GM18505 (cell line): Measurements from ENCODE around the gene COMMD1.
"Not testable (repeated sequence)": the region's sequence is repeated elsewhere in the genome, so short reads cannot be mapped to it uniquely, and the experiment has no call there.

Experiments used
- ATAC-seq: cut with Tn5 transposase; IDR thresholded peaks from one replicate; pipeline ENCODE4 v1.9.1; 2021; ENCODE audit not compliant: unreplicated experiment
- POLR2A ChIP-seq: IDR thresholded peaks from 4 replicates; pipeline ENCODE4 v1.6.1; 2011; ENCODE audit warnings: borderline replicate concordance; ENCODE audit not compliant: insufficient read depth, insufficient read length; ENCODE audit errors: extremely low read depth

COMMD1 gene

GRCh38 chr2:61946666-61947065, 41.2 kb downstream of the COMMD1 start:
- no peak for ATAC-seq
- no peak for TF ChIP-seq POLR2A

GRCh38 chr2:61948661-61949457, 43.4 kb downstream of the COMMD1 start:
- no peak for TF ChIP-seq POLR2A
- no peak for ATAC-seq

GRCh38 chr2:61949458-61949713, 43.9 kb downstream of the COMMD1 start:
- TF ChIP-seq POLR2A, result no peak
- no peak for ATAC-seq

GRCh38 chr2:61949714-61950560, 44.5 kb downstream of the COMMD1 start:
- TF ChIP-seq POLR2A, result no peak

GRCh38 chr2:61950571-61951315, 45.3 kb downstream of the COMMD1 start:
- no peak for TF ChIP-seq POLR2A

More at GRCh38 chr2:61949714-61950560, 44.5 kb downstream of the COMMD1 start:
- no peak for ATAC-seq

GRCh38 chr2:61951881-61952280, 46.4 kb downstream of the COMMD1 start:
- no peak for TF ChIP-seq POLR2A
- ATAC-seq, result no peak

More at GRCh38 chr2:61950571-61951315, 45.3 kb downstream of the COMMD1 start:
- no peak for ATAC-seq

GRCh38 chr2:61952288-61952687, 46.8 kb downstream of the COMMD1 start:
- no peak for TF ChIP-seq POLR2A
- no peak for ATAC-seq

GRCh38 chr2:61954856-61955255, 49.4 kb downstream of the COMMD1 start:
- ATAC-seq, result not testable (repeated sequence)

- TF ChIP-seq POLR2A, result no peak
- no peak for ATAC-seq
Measured at GRCh38 chr2:61959381-61960293, 54.2 kb downstream of the COMMD1 start.

GRCh38 chr2:61961231-61961901, 55.9 kb downstream of the COMMD1 start:
- TF ChIP-seq POLR2A, result no peak
- ATAC-seq, result no peak

- no peak for ATAC-seq
Measured at GRCh38 chr2:61962095-61962984, 56.9 kb downstream of the COMMD1 start.

More at GRCh38 chr2:61962095-61962984, 56.9 kb downstream of the COMMD1 start:
- no peak for TF ChIP-seq POLR2A
